Endothelial cell of umbilical vein (primary cell): ENCODE data around the gene NME7. TPM values are rescaled to one million over a fixed set of nuclear protein-coding genes. Genes with fewer than 3 reads are reported as not detected.

Experiments used
- BruUV-seq: library from RNA; stranded (reverse); fragments of 400-500 nt; replicated peaks from 2 replicates; lab custom pipeline; 2021; lab: Mats Ljungman, UMichigan
- CTCF ChIA-PET: fragments of 300-600, 350-600 bp; sonication (Branson Sonifier 250); formaldehyde crosslinking; loops from one replicate; lab custom pipeline; 2021; ENCODE audit warnings: antibody characterized with exemption, inconsistent platforms; lab: Charles Lee
- POLR2A ChIA-PET: fragments of 300-600, 350-600 bp; sonication (Branson Sonifier 250); formaldehyde crosslinking; loops from one replicate; lab custom pipeline; 2021; ENCODE audit warnings: antibody characterized with exemption, inconsistent platforms; lab: Charles Lee
- DNase-seq: peaks from one replicate; pipeline ENCODE4 v3.0.0-alpha.2; 2011; ENCODE audit warnings: low read depth, low spot score
- FAIRE-seq: peaks from 2 replicates; lab custom pipeline; 2011; peaks lifted over from hg19 to GRCh38; lab: Jason Lieb, UNC
- H2AFZ ChIP-seq: 2 replicates; pipeline ENCODE4 v1.6.0; 2012; ENCODE audit warnings: low read depth, low read length, control low read depth, inconsistent platforms
- H3K27ac ChIP-seq: 2 replicates; pipeline ENCODE4 v1.5.1; 2011; ENCODE audit warnings: low read depth, mild to moderate bottlenecking, control low read depth, low read length, moderate library complexity; ENCODE audit not compliant: insufficient read depth
- H3K27me3 ChIP-seq, 2 experiments: 2 replicates each; pipeline versions ENCODE4 v1.6.0 to v1.6.1; 2011; ENCODE audit warnings: low read length in 2 of 2, mixed read lengths in 1 of 2; ENCODE audit not compliant: control insufficient read depth in 2 of 2, insufficient read depth in 2 of 2
- H3K36me3 ChIP-seq, 2 experiments: 2 replicates in 1 of 2; 3 replicates in 1 of 2; pipeline ENCODE4 v1.5.1; 2011; ENCODE audit warnings: low read length in 2 of 2, mild to moderate bottlenecking in 1 of 2, moderate library complexity in 1 of 2; ENCODE audit not compliant: control insufficient read depth in 2 of 2, insufficient read depth in 2 of 2; ENCODE audit errors: extremely low read depth in 1 of 2
- H3K4me1 ChIP-seq: 3 replicates; pipeline ENCODE4 v1.5.1; 2011; ENCODE audit warnings: mild to moderate bottlenecking, low read length; ENCODE audit not compliant: control insufficient read depth, insufficient read depth; ENCODE audit errors: extremely low read depth
- H3K4me2 ChIP-seq: 2 replicates; pipeline ENCODE4 v1.6.1; 2011; ENCODE audit warnings: low read length, control low read depth, mixed read lengths; ENCODE audit not compliant: insufficient read depth
- H3K4me3 ChIP-seq, 3 experiments: fragments of 200-600 bp in 1 of 3; sonication (generic), shearing (Covaris generic) in 1 of 3; replicated peaks in 1 of 3; 2 replicates each; pipeline ENCODE4 v1.5.1; 2011 to 2016; ENCODE audit warnings: control low read depth in 3 of 3, low read length in 3 of 3, mild to moderate bottlenecking in 2 of 3, inconsistent platforms in 1 of 3, low read depth in 1 of 3, moderate library complexity in 1 of 3; ENCODE audit not compliant: insufficient read depth in 1 of 3
- H3K79me2 ChIP-seq: 2 replicates; pipeline ENCODE4 v1.6.0; 2012; ENCODE audit warnings: low read length, inconsistent platforms; ENCODE audit not compliant: control insufficient read depth, insufficient read depth
- H3K9ac ChIP-seq: replicated peaks from 2 replicates; pipeline ENCODE3; 2011; ENCODE audit warnings: low read length, control low read depth; ENCODE audit not compliant: insufficient read depth; ENCODE audit errors: extremely low read depth
- H3K9me1 ChIP-seq: replicated peaks from 3 replicates; pipeline ENCODE4 v1.6.0; 2011; ENCODE audit warnings: mild to moderate bottlenecking, low read length; ENCODE audit not compliant: control insufficient read depth, insufficient read depth; ENCODE audit errors: extremely low read depth
- H3K9me3 ChIP-seq: replicated peaks from 2 replicates; pipeline ENCODE4 v1.5.1; 2012; ENCODE audit warnings: low read length, inconsistent platforms; ENCODE audit not compliant: control insufficient read depth, insufficient read depth
- H4K20me1 ChIP-seq: replicated peaks from 2 replicates; pipeline ENCODE3; 2011; ENCODE audit warnings: mild to moderate bottlenecking, low read length; ENCODE audit not compliant: control insufficient read depth, insufficient read depth; ENCODE audit errors: extremely low read depth
- CTCF ChIP-seq, 2 donors: IDR thresholded peaks; 1 replicate in 1 of 2; 2 replicates in 1 of 2; pipeline ENCODE4 v1.5.1; 2011; ENCODE audit warnings: low read length in 2 of 2, mild to moderate bottlenecking in 2 of 2, moderate library complexity in 2 of 2, control low read depth in 1 of 2, inconsistent platforms in 1 of 2, low read depth in 1 of 2; ENCODE audit not compliant: insufficient read depth in 1 of 2; ENCODE audit errors: extremely low read depth in 1 of 2
- EZH2 ChIP-seq: IDR thresholded peaks from 2 replicates; pipeline ENCODE4 v1.6.1; 2012; ENCODE audit warnings: borderline replicate concordance, low read depth, mild to moderate bottlenecking, moderate library complexity, low read length, inconsistent platforms; ENCODE audit not compliant: severe bottlenecking
- FOS ChIP-seq: IDR thresholded peaks from 2 replicates; pipeline ENCODE4 v1.6.1; 2011; ENCODE audit warnings: mild to moderate bottlenecking, low read length, moderate library complexity, borderline replicate concordance; ENCODE audit not compliant: insufficient read depth
- GATA2 ChIP-seq: IDR thresholded peaks from 2 replicates; pipeline ENCODE4 v1.7.0; 2011; ENCODE audit warnings: low read depth, mild to moderate bottlenecking, moderate library complexity, mixed read lengths, low read length; ENCODE audit not compliant: insufficient read length, insufficient read depth
- JUN ChIP-seq: IDR thresholded peaks from 2 replicates; pipeline ENCODE4 v1.6.1; 2011; ENCODE audit warnings: borderline replicate concordance, low read depth; ENCODE audit not compliant: insufficient read length, insufficient read depth
- MAX ChIP-seq: IDR thresholded peaks from 2 replicates; pipeline ENCODE4 v1.6.1; 2011; ENCODE audit not compliant: insufficient read depth, insufficient read length
- MYC ChIP-seq: IDR thresholded peaks from one replicate; pipeline ENCODE4 v1.6.1; 2011; ENCODE audit warnings: mild to moderate bottlenecking, low read depth, low read length
- POLR2AphosphoS5 ChIP-seq: IDR thresholded peaks from 2 replicates; pipeline ENCODE4 v1.6.1; 2012; ENCODE audit warnings: low read depth, mild to moderate bottlenecking, control low read depth, low read length, moderate library complexity; ENCODE audit not compliant: insufficient read depth
- dilution Hi-C: fragments of 300-500 bp; cut with MboI; formaldehyde crosslinking; loops from one replicate; pipeline ENCODE4 v1.15.0; 2019; ENCODE audit warnings: low sequenced_read_pairs; ENCODE audit not compliant: extremely low pct_ligation_motif_present
- intact Hi-C: fragments of 100-400 bp; cut with micrococcal nuclease; formaldehyde crosslinking; loops from one replicate; pipeline ENCODE4 v1.10.0; 2022
- polyA plus RNA-seq, 4 experiments: library from polyadenylated mRNA; depleted of rRNA in 3 of 4; stranded (reverse) in 3 of 4; unstranded in 1 of 4; fragments of >200 nt; gene quantifications; 2 replicates each; pipeline versions ENCODE4 v1.2.1 to v1.2.3, GENCODE V29; 2011 to 2012; ENCODE audit warnings: missing spikeins in 1 of 4
- total RNA-seq: library from RNA; stranded (reverse); gene quantifications from 2 replicates; pipeline ENCODE4 v1.2.3, GENCODE V29; 2021

The NME7 gene
- total and polyA plus RNA-seq, 2 donors (not counting 3 experiments of a cell fraction or from before 2014, with no cell fraction given), result 16.5 to 25.3 TPM

GRCh38 chr1:169263059-169263458 is 104.5 kb downstream of the NME7 start:
- Histone ChIP-seq H3K9me3 (no peaks in the 10 kb centered on the region), H3K9me1 (no peaks in the 10 kb centered on the region), H3K4me1 (no peaks in the 10 kb centered on the region), H3K4me2 (no peak overlapping the region), H3K79me2 (no peaks in the 10 kb centered on the region), H3K27ac (no peak overlapping the region), H3K36me3 (no peaks in the 10 kb centered on the region), H3K27me3 (no peaks in the 10 kb centered on the region), H2AFZ (no peak overlapping the region), H3K9ac (no peak overlapping the region), H3K4me3 (no peak overlapping the region), H4K20me1 (no peaks in the 10 kb centered on the region)
- CTCF ChIA-PET, result no interaction called here
- DNase-seq (no peak), FAIRE-seq (no peak)
- POLR2A ChIA-PET, result no interaction called here
- intact Hi-C loops (no loop called here), dilution Hi-C loops (no loop called here)
- no peak for TF ChIP-seq JUN
- no peak for TF ChIP-seq GATA2
- TF ChIP-seq FOS, result no peak
- TF ChIP-seq MAX, result no peak
- TF ChIP-seq CTCF (IDR thresholded peaks at IDR 0.05; ENCODE audit: extremely low read depth in 1 of 2, insufficient read depth in 1 of 2, low read depth in 1 of 2, low read length in 2 of 2), result no peak
- no peak for TF ChIP-seq EZH2
- no peak for TF ChIP-seq POLR2AphosphoS5
- no peak for TF ChIP-seq MYC
- no TSS peak for BruUV-seq
